H9 (cell line): ENCODE data around the gene GYG1. TPM values are rescaled to one million over a fixed set of nuclear protein-coding genes. Genes with fewer than 3 reads are reported as not detected.

Source experiments
- DNase-seq: peaks from one replicate; pipeline ENCODE4 v3.0.0-alpha.2; 2017
- H2AFZ ChIP-seq: one replicate; pipeline ENCODE4 v1.6.1; 2013; ENCODE audit warnings: mild to moderate bottlenecking, low read length, control low read depth, moderate library complexity
- H2AK5ac ChIP-seq: 2 replicates; pipeline ENCODE4 v1.6.1; 2013; ENCODE audit warnings: low read length, control low read depth, mixed read lengths; ENCODE audit not compliant: insufficient read length
- H2BK120ac ChIP-seq: one replicate; pipeline ENCODE4 v1.6.1; 2013; ENCODE audit warnings: low read depth, mild to moderate bottlenecking, low read length, control low read depth, inconsistent platforms; ENCODE audit not compliant: poor library complexity, severe bottlenecking
- H2BK12ac ChIP-seq: 2 replicates; pipeline ENCODE4 v1.6.1; 2013; ENCODE audit warnings: low read length, control low read depth, mixed read lengths, low read depth; ENCODE audit not compliant: insufficient read length
- H2BK15ac ChIP-seq: 2 replicates; pipeline ENCODE4 v1.6.1; 2013; ENCODE audit warnings: low read depth, low read length, control low read depth
- H2BK20ac ChIP-seq: one replicate; pipeline ENCODE4 v1.6.1; 2013; ENCODE audit warnings: low read depth, mild to moderate bottlenecking, low read length, control low read depth, inconsistent platforms; ENCODE audit not compliant: poor library complexity, severe bottlenecking
- H2BK5ac ChIP-seq: 2 replicates; pipeline ENCODE4 v1.6.1; 2013; ENCODE audit warnings: low read length, control low read depth, mixed read lengths; ENCODE audit not compliant: insufficient read length
- H3K14ac ChIP-seq: 2 replicates; pipeline ENCODE4 v1.6.1; 2013; ENCODE audit warnings: low read length, control low read depth; ENCODE audit not compliant: insufficient read depth
- H3K18ac ChIP-seq: 2 replicates; pipeline ENCODE4 v1.6.1; 2013; ENCODE audit warnings: low read depth, mild to moderate bottlenecking, mixed read lengths, low read length, control low read depth; ENCODE audit not compliant: insufficient read length
- H3K23ac ChIP-seq: 2 replicates; pipeline ENCODE4 v1.6.1; 2013; ENCODE audit warnings: low read length, control low read depth, mixed read lengths, low read depth; ENCODE audit not compliant: insufficient read length
- H3K23me2 ChIP-seq: 2 replicates; pipeline ENCODE4 v1.6.1; 2013; ENCODE audit warnings: low read depth, mild to moderate bottlenecking, mixed read lengths, low read length, control low read depth; ENCODE audit not compliant: insufficient read length, poor library complexity, severe bottlenecking
- H3K27ac ChIP-seq: 2 replicates; pipeline ENCODE4 v1.5.1; 2013; ENCODE audit warnings: low read length, control low read depth, mixed read lengths, low read depth; ENCODE audit not compliant: insufficient read length
- H3K27me3 ChIP-seq: 2 replicates; pipeline ENCODE4 v1.6.1; 2013; ENCODE audit warnings: low read length, control low read depth, inconsistent platforms; ENCODE audit not compliant: insufficient read depth
- H3K4ac ChIP-seq: 2 replicates; pipeline ENCODE4 v1.6.1; 2013; ENCODE audit warnings: low read depth, mild to moderate bottlenecking, control low read depth, inconsistent platforms, low read length, moderate library complexity
- H3K4me1 ChIP-seq: 2 replicates; pipeline ENCODE4 v1.6.1; 2013; ENCODE audit warnings: low read length, control low read depth, inconsistent platforms; ENCODE audit not compliant: insufficient read depth
- H3K4me2 ChIP-seq: 2 replicates; pipeline ENCODE4 v1.6.1; 2013; ENCODE audit warnings: low read length, control low read depth, mixed read lengths; ENCODE audit not compliant: insufficient read length, insufficient read depth
- H3K56ac ChIP-seq: 2 replicates; pipeline ENCODE4 v1.6.1; 2013; ENCODE audit warnings: low read depth, mild to moderate bottlenecking, mixed read lengths, low read length, control low read depth; ENCODE audit not compliant: insufficient read length
- H3K79me1 ChIP-seq: 2 replicates; pipeline ENCODE4 v1.6.1; 2013; ENCODE audit warnings: low read depth, mild to moderate bottlenecking, moderate library complexity, low read length, control low read depth, inconsistent platforms; ENCODE audit not compliant: insufficient read depth, poor library complexity, severe bottlenecking
- H3K79me2 ChIP-seq: 2 replicates; pipeline ENCODE4 v1.6.1; 2013; ENCODE audit warnings: low read length, control low read depth, inconsistent platforms; ENCODE audit not compliant: insufficient read depth
- H3K9ac ChIP-seq: 2 replicates; pipeline ENCODE4 v1.6.1; 2013; ENCODE audit warnings: low read length, control low read depth, mixed read lengths; ENCODE audit not compliant: insufficient read length; ENCODE audit errors: extremely low read depth
- H3K9me3 ChIP-seq: one replicate; pipeline ENCODE4 v1.6.1; 2013; ENCODE audit warnings: low read depth, low read length, inconsistent platforms; ENCODE audit not compliant: control insufficient read depth
- H3T11ph ChIP-seq: one replicate; pipeline ENCODE4 v1.6.1; 2013; ENCODE audit warnings: mild to moderate bottlenecking, low read length, control low read depth, inconsistent platforms
- H4K20me1 ChIP-seq: one replicate; pipeline ENCODE4 v1.6.1; 2013; ENCODE audit not compliant: control insufficient read depth, insufficient read length, insufficient read depth
- H4K5ac ChIP-seq: 2 replicates; pipeline ENCODE4 v1.6.1; 2013; ENCODE audit warnings: low read depth, mild to moderate bottlenecking, mixed read lengths, low read length, control low read depth; ENCODE audit not compliant: insufficient read length
- H4K8ac ChIP-seq: replicated peaks from 2 replicates; pipeline ENCODE4 v1.6.1; 2013; ENCODE audit warnings: low read length, control low read depth, mixed read lengths, low read depth; ENCODE audit not compliant: insufficient read length
- H4K91ac ChIP-seq: 2 replicates; pipeline ENCODE4 v1.6.1; 2013; ENCODE audit warnings: low read depth, mild to moderate bottlenecking, moderate library complexity, mixed read lengths, low read length, control low read depth; ENCODE audit not compliant: insufficient read length
- H3K27ac Mint-ChIP-seq, 3 experiments: 2 replicates in 2 of 3; 3 replicates in 1 of 3; pipeline ENCODE4 v1.8.0; 2020 to 2021; ENCODE audit warnings: mixed read lengths in 3 of 3, mild to moderate bottlenecking in 1 of 3, moderate library complexity in 1 of 3
- H3K27me3 Mint-ChIP-seq: 2 replicates; pipeline ENCODE4 v1.8.0; 2021; ENCODE audit warnings: low read depth, mild to moderate bottlenecking, moderate library complexity, mixed read lengths
- H3K36me3 Mint-ChIP-seq, 3 experiments: 2 replicates in 2 of 3; 3 replicates in 1 of 3; pipeline ENCODE4 v1.8.0; 2020 to 2021; ENCODE audit warnings: low read depth in 3 of 3, mixed read lengths in 3 of 3; ENCODE audit not compliant: insufficient read depth in 1 of 3
- H3K4me1 Mint-ChIP-seq, 2 experiments: 2 replicates each; pipeline ENCODE4 v1.8.0; 2020; ENCODE audit warnings: mixed read lengths in 2 of 2
- H3K4me3 Mint-ChIP-seq, 2 experiments: 2 replicates in 1 of 2; 3 replicates in 1 of 2; pipeline ENCODE4 v1.8.0; 2020 to 2021; ENCODE audit warnings: mild to moderate bottlenecking in 2 of 2, mixed read lengths in 2 of 2, moderate library complexity in 1 of 2
- H3K9me3 Mint-ChIP-seq, 2 experiments: 2 replicates in 1 of 2; 3 replicates in 1 of 2; pipeline ENCODE4 v1.8.0; 2020; ENCODE audit warnings: mild to moderate bottlenecking in 2 of 2, mixed read lengths in 2 of 2, moderate library complexity in 1 of 2
- WGBS: extraction: QIAGEN DNeasy Blood & Tissue Kit; methylation state at CpG from one replicate; pipeline ENCODE4 v1.1.7; 2013; ENCODE audit warnings: missing lambda C conversion rate, low lambda C conversion rate, mixed read lengths; ENCODE audit not compliant: insufficient read length; ENCODE audit errors: extremely low coverage; 5-methylcytosine and 5-hydroxymethylcytosine counted together
- total RNA-seq: library from RNA; stranded (reverse); gene quantifications from 2 replicates; pipeline ENCODE4 v1.2.1, GENCODE V29; 2021
- TF ChIP-seq, protein P1 (sequence below): fragments of 200-600 bp; sonication (generic); conservative IDR thresholded peaks from 3 replicates; pipeline ENCODE4 v1.8.0; 2021; ENCODE audit warnings: antibody characterized with exemption, mild to moderate bottlenecking

The GYG1 gene
- total RNA-seq, 1 experiment from 2014 or later = 31.5 TPM

DNA sequence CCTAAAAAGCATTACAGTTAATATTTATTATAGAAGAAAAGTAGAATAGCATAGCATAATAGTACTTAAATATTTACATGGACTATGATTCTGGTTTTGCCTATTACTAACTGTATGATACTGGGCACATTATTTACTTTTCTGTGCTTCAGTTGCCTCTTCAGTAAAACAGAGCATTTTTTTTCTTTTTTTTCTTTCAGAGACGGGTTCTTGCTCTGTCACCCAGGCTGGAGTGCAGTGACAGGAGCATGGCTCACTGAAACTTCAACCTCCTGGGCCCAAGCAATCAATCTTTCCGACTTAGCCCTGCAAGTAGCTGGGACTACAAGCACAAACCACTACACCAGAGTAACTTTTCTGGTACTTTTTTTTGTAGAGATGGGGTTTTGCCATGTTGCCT is 47.0 kb downstream of the GYG1 start:
- Mint-ChIP-seq H3K9me3 (no peaks in the 10 kb centered on the region), H3K4me1 (no peaks in the 10 kb centered on the region), H3K27me3 (no peaks in the 10 kb centered on the region), H3K36me3 (peaks cover 15 to 50% (median 47%) of the 10 kb centered on the region in 3 experiments; a peak in 6 of 7 replicates), H3K4me3 (no peak overlapping the region), H3K27ac (no peak overlapping the region)
- no peak overlapping the region for H2BK12ac ChIP-seq
- H4K91ac ChIP-seq = no peak overlapping the region
- no peaks in the 10 kb centered on the region for H3K9me3 ChIP-seq
- H3K23ac ChIP-seq = no peak overlapping the region
- no peak for DNase-seq
- H3K18ac ChIP-seq = no peak overlapping the region
- H3K56ac ChIP-seq = no peak overlapping the region
- H2AFZ ChIP-seq = no peak overlapping the region
- no peak overlapping the region for H2AK5ac ChIP-seq
- H2BK15ac ChIP-seq = no peak overlapping the region
- H2BK20ac ChIP-seq = no peak overlapping the region
- no peaks in the 10 kb centered on the region for H3K4me1 ChIP-seq
- H3T11ph ChIP-seq = no peak overlapping the region
- no peaks in the 10 kb centered on the region for H4K20me1 ChIP-seq
- H3K27ac ChIP-seq = no peak overlapping the region
- H4K5ac ChIP-seq = no peak overlapping the region
- no peak overlapping the region for H2BK120ac ChIP-seq
- H2BK5ac ChIP-seq = no peak overlapping the region
- no peak overlapping the region for H3K4ac ChIP-seq
- no peaks in the 10 kb centered on the region for H3K79me1 ChIP-seq
- no peaks in the 10 kb centered on the region for H3K27me3 ChIP-seq
- TF ChIP-seq, protein P1, sequence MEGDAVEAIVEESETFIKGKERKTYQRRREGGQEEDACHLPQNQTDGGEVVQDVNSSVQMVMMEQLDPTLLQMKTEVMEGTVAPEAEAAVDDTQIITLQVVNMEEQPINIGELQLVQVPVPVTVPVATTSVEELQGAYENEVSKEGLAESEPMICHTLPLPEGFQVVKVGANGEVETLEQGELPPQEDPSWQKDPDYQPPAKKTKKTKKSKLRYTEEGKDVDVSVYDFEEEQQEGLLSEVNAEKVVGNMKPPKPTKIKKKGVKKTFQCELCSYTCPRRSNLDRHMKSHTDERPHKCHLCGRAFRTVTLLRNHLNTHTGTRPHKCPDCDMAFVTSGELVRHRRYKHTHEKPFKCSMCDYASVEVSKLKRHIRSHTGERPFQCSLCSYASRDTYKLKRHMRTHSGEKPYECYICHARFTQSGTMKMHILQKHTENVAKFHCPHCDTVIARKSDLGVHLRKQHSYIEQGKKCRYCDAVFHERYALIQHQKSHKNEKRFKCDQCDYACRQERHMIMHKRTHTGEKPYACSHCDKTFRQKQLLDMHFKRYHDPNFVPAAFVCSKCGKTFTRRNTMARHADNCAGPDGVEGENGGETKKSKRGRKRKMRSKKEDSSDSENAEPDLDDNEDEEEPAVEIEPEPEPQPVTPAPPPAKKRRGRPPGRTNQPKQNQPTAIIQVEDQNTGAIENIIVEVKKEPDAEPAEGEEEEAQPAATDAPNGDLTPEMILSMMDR = no peak
- H3K9ac ChIP-seq = no peak overlapping the region
- H3K79me2 ChIP-seq = no peaks in the 10 kb centered on the region
- no CpG with 5 or more reads among the region's 2 CpGs for WGBS
- H4K8ac ChIP-seq = no peak overlapping the region
- no peak overlapping the region for H3K14ac ChIP-seq
- no peaks in the 10 kb centered on the region for H3K23me2 ChIP-seq
- H3K4me2 ChIP-seq = no peak overlapping the region
